HepG2 (cell line): Measurements from ENCODE around the gene FTL. TPM values are rescaled to one million over a fixed set of nuclear protein-coding genes. Genes with fewer than 3 reads are reported as not detected.
A peak's percentile ranks its signal among the peaks of the same experiment; 100 is the strongest.

Experiments
- ATAC-seq: fragments of 200-7000 bp; cut with Tn5 transposase; 3 replicates; pipeline ENCODE4 v1.9.1; 2020; ENCODE audit warnings: mild to moderate bottlenecking, moderate library complexity
- BruUV-seq: library from RNA; stranded (reverse); fragments of 400-500 nt; replicated peaks from 2 replicates; lab custom pipeline; 2021; lab: Mats Ljungman, UMichigan
- CTCF ChIA-PET: fragments of 300-600 bp; formaldehyde crosslinking; extraction: SDS; loops from one replicate; lab custom pipeline; 2021; ENCODE audit warnings: low total read pairs, inconsistent platforms, low intra/inter-chr PET ratio; lab: Yijun Ruan, JAX
- POLR2A ChIA-PET: fragments of 350-600 bp; sonication (Branson Sonifier 250); formaldehyde crosslinking; loops from one replicate; lab custom pipeline; 2020; ENCODE audit warnings: antibody characterized with exemption, inconsistent platforms; lab: Yijun Ruan, JAX
- DNase-seq: peaks from one replicate; pipeline ENCODE4 v3.0.0-alpha.2; 2015; ENCODE audit warnings: low spot score
- FAIRE-seq: peaks from 3 replicates; lab custom pipeline; 2011; peaks lifted over from hg19 to GRCh38; lab: Jason Lieb, UNC
- H2AFZ ChIP-seq: one replicate; pipeline ENCODE4 v1.6.1; 2011; ENCODE audit warnings: low read length, inconsistent platforms
- H3K27ac ChIP-seq: fragments of 300-600 bp; 3 replicates; pipeline ENCODE4 v1.8.0; 2011; ENCODE audit warnings: mixed run types, mild to moderate bottlenecking, mixed read lengths, low read length, inconsistent platforms; ENCODE audit not compliant: insufficient read depth; ENCODE audit errors: extremely low read length
- H3K27me3 ChIP-seq, 2 experiments: fragments of 200-600 bp in 1 of 2; 2 replicates in 1 of 2; 3 replicates in 1 of 2; pipeline versions ENCODE4 v1.6.0 to v1.8.0; 2011; ENCODE audit warnings: low read length in 2 of 2, mild to moderate bottlenecking in 2 of 2, moderate library complexity in 2 of 2, inconsistent platforms in 1 of 2; ENCODE audit not compliant: insufficient read depth in 2 of 2, control insufficient read depth in 1 of 2
- H3K36me3 ChIP-seq, 2 experiments: fragments of 200-600 bp in 1 of 2; replicated peaks in 1 of 2; 2 replicates in 1 of 2; 3 replicates in 1 of 2; pipeline versions ENCODE4 v1.5.1 to v1.8.0; 2011; ENCODE audit warnings: low read length in 2 of 2, inconsistent platforms in 1 of 2; ENCODE audit not compliant: insufficient read depth in 2 of 2, control insufficient read depth in 1 of 2
- H3K4me1 ChIP-seq: 2 replicates; pipeline ENCODE4 v1.5.1; 2012; ENCODE audit warnings: low read length, inconsistent platforms; ENCODE audit not compliant: insufficient read depth
- H3K4me2 ChIP-seq: 2 replicates; pipeline ENCODE4 v1.6.0; 2011; ENCODE audit warnings: low read depth, low read length, inconsistent platforms
- H3K4me3 ChIP-seq, 3 experiments: fragments of 200-600 bp in 1 of 3; sonication (generic), shearing (Covaris generic) in 1 of 3; replicated peaks in 1 of 3; 2 replicates each; pipeline ENCODE4 v1.5.1; 2011 to 2016; ENCODE audit warnings: low read length in 3 of 3, inconsistent platforms in 2 of 3, low read depth in 2 of 3, mild to moderate bottlenecking in 2 of 3, control low read depth in 1 of 3, mixed read lengths in 1 of 3; ENCODE audit not compliant: insufficient read depth in 1 of 3
- H3K79me2 ChIP-seq: one replicate; pipeline ENCODE4 v1.6.1; 2011; ENCODE audit warnings: low read length, inconsistent platforms; ENCODE audit not compliant: insufficient read depth
- H3K9ac ChIP-seq: 2 replicates; pipeline ENCODE4 v1.6.0; 2011; ENCODE audit warnings: mild to moderate bottlenecking, low read depth, low read length, inconsistent platforms; ENCODE audit not compliant: insufficient read depth
- H3K9me3 ChIP-seq: 2 replicates; pipeline ENCODE4 v1.5.1; 2012; ENCODE audit warnings: mild to moderate bottlenecking, low read length
- H4K20me1 ChIP-seq: 2 replicates; pipeline ENCODE4 v1.6.0; 2011; ENCODE audit warnings: inconsistent platforms, mild to moderate bottlenecking, low read length, moderate library complexity; ENCODE audit not compliant: insufficient read depth
- FOSL1 ChIP-seq: sonication (generic); formaldehyde crosslinking; IDR thresholded peaks from 2 replicates; pipeline ENCODE4 v1.9.0; 2021; ENCODE audit warnings: missing genetic modification reagents, borderline replicate concordance
- GFI1 ChIP-seq: sonication (generic); formaldehyde crosslinking; IDR thresholded peaks from 2 replicates; pipeline ENCODE4 v1.5.0; 2020; ENCODE audit warnings: missing genetic modification reagents, mild to moderate bottlenecking, borderline replicate concordance
- NFIB ChIP-seq: sonication (generic); formaldehyde crosslinking; IDR thresholded peaks from 2 replicates; pipeline ENCODE4 v1.9.0; 2021; ENCODE audit warnings: missing genetic modification reagents, mild to moderate bottlenecking, borderline replicate concordance
- PHF21A ChIP-seq: sonication (generic); formaldehyde crosslinking; IDR thresholded peaks from 2 replicates; pipeline ENCODE4 v1.5.0; 2020; ENCODE audit warnings: mild to moderate bottlenecking, missing genetic modification reagents
- ZMYM3 ChIP-seq: sonication (generic); formaldehyde crosslinking; IDR thresholded peaks from 2 replicates; pipeline ENCODE4 v1.5.1; 2020; ENCODE audit warnings: mild to moderate bottlenecking, missing genetic modification reagents
- ZSCAN30 ChIP-seq: sonication (generic); formaldehyde crosslinking; IDR thresholded peaks from 2 replicates; pipeline ENCODE4 v1.5.0; 2020; ENCODE audit warnings: mild to moderate bottlenecking, missing genetic modification reagents
- WGBS: methylation state at CpG from one replicate; pipeline ENCODE4 v1.1.6; 2017; ENCODE audit warnings: low lambda C conversion rate; 5-methylcytosine and 5-hydroxymethylcytosine counted together
- in situ Hi-C: cut with HindIII; loops from 2 replicates; pipeline ENCODE4 v1.10.0; 2017; ENCODE audit warnings: low pct_unique_long_range_greater_than_20kb; ENCODE audit not compliant: extremely low pct_ligation_motif_present
- intact Hi-C: fragments of 100-400 bp; cut with micrococcal nuclease; formaldehyde crosslinking; loops from one replicate; pipeline ENCODE4 v1.10.0; 2022; ENCODE audit not compliant: unreplicated experiment
- polyA plus RNA-seq, 8 experiments: library from polyadenylated mRNA; depleted of rRNA in 3 of 8; stranded (reverse) in 7 of 8; unstranded in 1 of 8; fragments of >200 nt; fragmentation: Illumina TruSeq in 4 of 8; extraction: Trizol in 4 of 8; gene quantifications; 2 replicates each; pipeline versions ENCODE4 v1.2.1 to v1.2.3, GENCODE V29; 2011 to 2016; ENCODE audit warnings: low read depth in 4 of 8, missing spikeins in 1 of 8, mixed read lengths in 1 of 8; ENCODE audit not compliant: insufficient read depth in 1 of 8
- total RNA-seq, 5 experiments: library from RNA; depleted of rRNA; stranded (reverse); fragments of >200 nt; fragmentation: Illumina TruSeq; extraction: Trizol; gene quantifications; 2 replicates each; pipeline ENCODE4 v1.2.3, GENCODE V29; 2016; ENCODE audit warnings: low read depth in 1 of 5
- TF ChIP-seq, protein P1 (sequence below): sonication (generic); formaldehyde crosslinking; IDR thresholded peaks from 2 replicates; pipeline ENCODE4 v1.4.0; 2020; ENCODE audit warnings: missing genetic modification reagents
- TF ChIP-seq, protein P2 (sequence below): sonication (generic); formaldehyde crosslinking; IDR thresholded peaks from 2 replicates; pipeline ENCODE4 v1.4.0; 2020; ENCODE audit warnings: missing genetic modification reagents
- TF ChIP-seq, protein P3 (sequence below): sonication (generic); formaldehyde crosslinking; IDR thresholded peaks from 2 replicates; pipeline ENCODE4 v1.4.0; 2020; ENCODE audit warnings: missing genetic modification reagents, mild to moderate bottlenecking, borderline replicate concordance

Gene FTL
- total and polyA plus RNA-seq, 2 of the 13 experiments (the other 11 are each of a cell fraction or from before 2014, with no cell fraction given) = 2,721 to 8,800 TPM

DNA sequence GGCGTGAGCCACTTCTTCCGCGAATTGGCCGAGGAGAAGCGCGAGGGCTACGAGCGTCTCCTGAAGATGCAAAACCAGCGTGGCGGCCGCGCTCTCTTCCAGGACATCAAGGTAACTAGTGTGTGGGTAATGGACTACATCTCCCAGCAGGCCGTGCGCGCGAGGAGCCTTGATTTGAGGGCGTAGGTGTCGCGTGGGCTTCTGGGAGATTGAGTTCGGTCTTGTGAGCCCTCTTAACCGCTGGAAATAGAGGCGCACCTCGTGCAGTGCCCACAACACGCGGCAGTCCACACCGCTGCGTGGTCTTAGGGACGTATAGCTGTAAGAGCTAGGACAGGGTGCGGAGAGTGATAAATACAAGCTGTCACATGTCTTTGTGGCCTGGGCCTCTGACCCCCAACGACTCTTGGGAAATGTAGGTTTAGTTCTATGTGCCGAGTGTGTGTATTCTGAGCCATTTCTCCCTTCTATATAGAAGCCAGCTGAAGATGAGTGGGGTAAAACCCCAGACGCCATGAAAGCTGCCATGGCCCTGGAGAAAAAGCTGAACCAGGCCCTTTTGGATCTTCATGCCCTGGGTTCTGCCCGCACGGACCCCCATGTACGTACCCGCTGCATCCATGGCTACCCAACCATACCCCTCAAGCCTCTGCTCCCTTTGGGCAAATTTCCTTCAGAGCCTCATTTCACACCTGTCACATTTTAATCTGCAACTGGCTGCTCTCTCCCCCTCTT, 864 bp downstream of the FTL start:
- Histone ChIP-seq H3K4me2 (peak overlapping the region; percentile 97), H3K36me3 (peaks cover 3 to 25% of the 10 kb centered on the region in 2 experiments), H3K4me3 (peak overlapping the region; percentile 79 to 99 (median 89)), H3K9me3 (no peaks in the 10 kb centered on the region), H3K4me1 (peaks cover 41% of the 10 kb centered on the region), H3K79me2 (peaks cover 25% of the 10 kb centered on the region), H3K27me3 (no peaks in the 10 kb centered on the region; a peak in 1 of 5 replicates), H4K20me1 (peaks cover 33% of the 10 kb centered on the region), H3K27ac (peak overlapping the region; percentile 86), H3K9ac (peak overlapping the region; percentile 96), H2AFZ (no peak overlapping the region)
- DNase-seq (peak; percentile 58), FAIRE-seq (no peak), ATAC-seq (no peak)
- 0% methylated on average over 18 of the region's 36 CpGs for WGBS
- ChIA-PET POLR2A (interaction anchor here (1.2 to 5.6 kb wide), 9 partner anchors 10 to 159 kb away, joined by 3 to 153 read pairs (median 20); partner anchors contain the start of genes BAX, DHDH, GYS1 and NUCB1), CTCF (no interaction called here)
- intact Hi-C loops (loop anchor here (10.0 kb wide), 2 partner anchors 91 to 181 kb away; partner anchors contain the start of gene PPP1R15A), in situ Hi-C loops (no loop called here)
- TSS peak; percentile 86 for BruUV-seq
- TF ChIP-seq FOSL1 (CRISPR knock-in tag) = no peak
- TF ChIP-seq GFI1 (CRISPR knock-in tag) = 0 out of 2 replicates have a peak, but pooled peaks have one; percentile 29
- TF ChIP-seq NFIB = 0 out of 2 replicates have a peak, but pooled peaks have one; percentile 14
- TF ChIP-seq PHF21A (CRISPR knock-in tag) = no peak
- TF ChIP-seq, protein P1, sequence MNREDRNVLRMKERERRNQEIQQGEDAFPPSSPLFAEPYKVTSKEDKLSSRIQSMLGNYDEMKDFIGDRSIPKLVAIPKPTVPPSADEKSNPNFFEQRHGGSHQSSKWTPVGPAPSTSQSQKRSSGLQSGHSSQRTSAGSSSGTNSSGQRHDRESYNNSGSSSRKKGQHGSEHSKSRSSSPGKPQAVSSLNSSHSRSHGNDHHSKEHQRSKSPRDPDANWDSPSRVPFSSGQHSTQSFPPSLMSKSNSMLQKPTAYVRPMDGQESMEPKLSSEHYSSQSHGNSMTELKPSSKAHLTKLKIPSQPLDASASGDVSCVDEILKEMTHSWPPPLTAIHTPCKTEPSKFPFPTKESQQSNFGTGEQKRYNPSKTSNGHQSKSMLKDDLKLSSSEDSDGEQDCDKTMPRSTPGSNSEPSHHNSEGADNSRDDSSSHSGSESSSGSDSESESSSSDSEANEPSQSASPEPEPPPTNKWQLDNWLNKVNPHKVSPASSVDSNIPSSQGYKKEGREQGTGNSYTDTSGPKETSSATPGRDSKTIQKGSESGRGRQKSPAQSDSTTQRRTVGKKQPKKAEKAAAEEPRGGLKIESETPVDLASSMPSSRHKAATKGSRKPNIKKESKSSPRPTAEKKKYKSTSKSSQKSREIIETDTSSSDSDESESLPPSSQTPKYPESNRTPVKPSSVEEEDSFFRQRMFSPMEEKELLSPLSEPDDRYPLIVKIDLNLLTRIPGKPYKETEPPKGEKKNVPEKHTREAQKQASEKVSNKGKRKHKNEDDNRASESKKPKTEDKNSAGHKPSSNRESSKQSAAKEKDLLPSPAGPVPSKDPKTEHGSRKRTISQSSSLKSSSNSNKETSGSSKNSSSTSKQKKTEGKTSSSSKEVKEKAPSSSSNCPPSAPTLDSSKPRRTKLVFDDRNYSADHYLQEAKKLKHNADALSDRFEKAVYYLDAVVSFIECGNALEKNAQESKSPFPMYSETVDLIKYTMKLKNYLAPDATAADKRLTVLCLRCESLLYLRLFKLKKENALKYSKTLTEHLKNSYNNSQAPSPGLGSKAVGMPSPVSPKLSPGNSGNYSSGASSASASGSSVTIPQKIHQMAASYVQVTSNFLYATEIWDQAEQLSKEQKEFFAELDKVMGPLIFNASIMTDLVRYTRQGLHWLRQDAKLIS (CRISPR knock-in tag) = peak; percentile 12; the same call in 1 of the 2 replicates
- TF ChIP-seq, protein P2, sequence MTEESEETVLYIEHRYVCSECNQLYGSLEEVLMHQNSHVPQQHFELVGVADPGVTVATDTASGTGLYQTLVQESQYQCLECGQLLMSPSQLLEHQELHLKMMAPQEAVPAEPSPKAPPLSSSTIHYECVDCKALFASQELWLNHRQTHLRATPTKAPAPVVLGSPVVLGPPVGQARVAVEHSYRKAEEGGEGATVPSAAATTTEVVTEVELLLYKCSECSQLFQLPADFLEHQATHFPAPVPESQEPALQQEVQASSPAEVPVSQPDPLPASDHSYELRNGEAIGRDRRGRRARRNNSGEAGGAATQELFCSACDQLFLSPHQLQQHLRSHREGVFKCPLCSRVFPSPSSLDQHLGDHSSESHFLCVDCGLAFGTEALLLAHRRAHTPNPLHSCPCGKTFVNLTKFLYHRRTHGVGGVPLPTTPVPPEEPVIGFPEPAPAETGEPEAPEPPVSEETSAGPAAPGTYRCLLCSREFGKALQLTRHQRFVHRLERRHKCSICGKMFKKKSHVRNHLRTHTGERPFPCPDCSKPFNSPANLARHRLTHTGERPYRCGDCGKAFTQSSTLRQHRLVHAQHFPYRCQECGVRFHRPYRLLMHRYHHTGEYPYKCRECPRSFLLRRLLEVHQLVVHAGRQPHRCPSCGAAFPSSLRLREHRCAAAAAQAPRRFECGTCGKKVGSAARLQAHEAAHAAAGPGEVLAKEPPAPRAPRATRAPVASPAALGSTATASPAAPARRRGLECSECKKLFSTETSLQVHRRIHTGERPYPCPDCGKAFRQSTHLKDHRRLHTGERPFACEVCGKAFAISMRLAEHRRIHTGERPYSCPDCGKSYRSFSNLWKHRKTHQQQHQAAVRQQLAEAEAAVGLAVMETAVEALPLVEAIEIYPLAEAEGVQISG = 0 out of 2 replicates have a peak, but pooled peaks have one; percentile 2
- peak; percentile 12; the same call in 1 of the 2 replicates for TF ChIP-seq ZSCAN30 (CRISPR knock-in tag)
- TF ChIP-seq ZMYM3 = no peak
- TF ChIP-seq, protein P3, sequence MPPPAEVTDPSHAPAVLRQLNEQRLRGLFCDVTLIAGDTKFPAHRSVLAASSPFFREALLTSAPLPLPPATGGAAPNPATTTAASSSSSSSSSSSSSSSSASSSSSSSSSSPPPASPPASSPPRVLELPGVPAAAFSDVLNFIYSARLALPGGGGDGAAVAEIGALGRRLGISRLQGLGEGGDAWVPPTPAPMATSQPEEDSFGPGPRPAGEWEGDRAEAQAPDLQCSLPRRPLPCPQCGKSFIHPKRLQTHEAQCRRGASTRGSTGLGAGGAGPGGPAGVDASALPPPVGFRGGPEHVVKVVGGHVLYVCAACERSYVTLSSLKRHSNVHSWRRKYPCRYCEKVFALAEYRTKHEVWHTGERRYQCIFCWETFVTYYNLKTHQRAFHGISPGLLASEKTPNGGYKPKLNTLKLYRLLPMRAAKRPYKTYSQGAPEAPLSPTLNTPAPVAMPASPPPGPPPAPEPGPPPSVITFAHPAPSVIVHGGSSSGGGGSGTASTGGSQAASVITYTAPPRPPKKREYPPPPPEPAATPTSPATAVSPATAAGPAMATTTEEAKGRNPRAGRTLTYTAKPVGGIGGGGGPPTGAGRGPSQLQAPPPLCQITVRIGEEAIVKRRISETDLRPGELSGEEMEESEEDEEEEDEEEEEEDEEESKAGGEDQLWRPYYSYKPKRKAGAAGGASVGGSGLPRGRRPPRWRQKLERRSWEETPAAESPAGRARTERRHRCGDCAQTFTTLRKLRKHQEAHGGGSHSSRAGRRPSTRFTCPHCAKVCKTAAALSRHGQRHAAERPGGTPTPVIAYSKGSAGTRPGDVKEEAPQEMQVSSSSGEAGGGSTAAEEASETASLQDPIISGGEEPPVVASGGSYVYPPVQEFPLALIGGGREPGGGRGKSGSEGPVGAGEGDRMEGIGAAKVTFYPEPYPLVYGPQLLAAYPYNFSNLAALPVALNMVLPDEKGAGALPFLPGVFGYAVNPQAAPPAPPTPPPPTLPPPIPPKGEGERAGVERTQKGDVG (CRISPR knock-in tag) = peak; percentile 15; the same call in 1 of the 2 replicates
